Vein endothelial cell (primary cell): Measurements from ENCODE around the gene LCE1B. TPM values are rescaled to one million over a fixed set of nuclear protein-coding genes. Genes with fewer than 3 reads are reported as not detected.

Experiments
- total RNA-seq: library from RNA; depleted of rRNA; stranded (reverse); fragments of >200 nt; gene quantifications from 2 replicates; pipeline ENCODE4 v1.2.3, GENCODE V29; 2012

LCE1B gene
- total RNA-seq: not detected in 2 replicates

GRCh38 chr1:152811671-152812070, at the start of gene LCE1B:
Gene LCE1B, plus strand, starts transcription at chr1:152811971. Its CDS starts 476 bp downstream, at chr1:152812447.

GRCh38 chr1:152774875-152775274, 36.9 kb upstream of the LCE1B start, which contains the start of gene LCE1F:
Gene LCE1F, plus strand, starts transcription at chr1:152775140. Its CDS starts 1,232 bp downstream, at chr1:152776372.

GRCh38 chr1:152786077-152786476, 25.7 kb upstream of the LCE1B start, which contains the start of gene LCE1E:
Gene LCE1E, plus strand, starts transcription at chr1:152786257. Its CDS starts 1,043 bp downstream, at chr1:152787300.

GRCh38 chr1:152796421-152796820, 15.3 kb upstream of the LCE1B start, which contains the start of gene LCE1D:
Gene LCE1D, plus strand, starts transcription at chr1:152796721. Its CDS starts 1,074 bp downstream, at chr1:152797795.

GRCh38 chr1:152806576-152806975, 5.2 kb upstream of the LCE1B start, which contains the start of gene LCE1C:
Gene LCE1C, minus strand, starts transcription at chr1:152806651. Its CDS starts 1,173 bp downstream, at chr1:152805478.

GRCh38 chr1:152827173-152827572, 15.4 kb downstream of the LCE1B start, which contains the start of gene LCE1A:
Gene LCE1A, plus strand, starts transcription at chr1:152827473. Its CDS starts 0 bp downstream, at chr1:152827473.

GRCh38 chr1:152842556-152842955, 30.8 kb downstream of the LCE1B start, which contains the start of gene LCE6A:
Gene LCE6A, plus strand, starts transcription at chr1:152842856. Its CDS starts 665 bp downstream, at chr1:152843521.

GRCh38 chr1:152859696-152860095, 47.9 kb downstream of the LCE1B start, which contains the start of gene LCE7A:
Gene LCE7A, plus strand, starts transcription at chr1:152859996. Its CDS starts 702 bp downstream, at chr1:152860698.

Other genes with a start within 250 kb of the LCE1B start
- not detected in 2 replicates for gene LCE3E, start 245.2 kb upstream of the LCE1B start, total RNA-seq
- gene LCE3D, start 231.5 kb upstream of the LCE1B start, total RNA-seq: not detected in 2 replicates
- not detected in 2 replicates for gene LCE3C, start 211.7 kb upstream of the LCE1B start, total RNA-seq
- not detected in 2 replicates for gene LCE3B, start 198.2 kb upstream of the LCE1B start, total RNA-seq
- gene LCE3A, start 188.9 kb upstream of the LCE1B start, total RNA-seq: not detected in 2 replicates
- gene LCE2D, start 148.6 kb upstream of the LCE1B start, total RNA-seq: not detected in 2 replicates
- gene LCE2C, start 136.7 kb upstream of the LCE1B start, total RNA-seq: not detected in 2 replicates
- gene LCE2B, start 125.8 kb upstream of the LCE1B start, total RNA-seq: not detected in 2 replicates
- gene LCE2A, start 113.6 kb upstream of the LCE1B start, total RNA-seq: not detected in 2 replicates
- gene LCE4A, start 103.8 kb upstream of the LCE1B start, total RNA-seq: not detected in 2 replicates
- gene KPRP, start 53.9 kb upstream of the LCE1B start, total RNA-seq: not detected in 2 replicates
- gene LCE1F, start 36.8 kb upstream of the LCE1B start, total RNA-seq: not detected in 2 replicates
- gene LCE1E, start 25.7 kb upstream of the LCE1B start, total RNA-seq: not detected in 2 replicates
- gene LCE1D, start 15.2 kb upstream of the LCE1B start, total RNA-seq: not detected in 2 replicates
- not detected in 2 replicates for gene LCE1C, start 5.3 kb upstream of the LCE1B start, total RNA-seq
- gene LCE1A, start 15.5 kb downstream of the LCE1B start, total RNA-seq: not detected in 2 replicates
- gene LCE6A, start 30.9 kb downstream of the LCE1B start, total RNA-seq: not detected in 2 replicates
- not detected in 2 replicates for gene LCE7A, start 48.0 kb downstream of the LCE1B start, total RNA-seq
- gene SMCP, start 66.4 kb downstream of the LCE1B start, total RNA-seq: not detected in 2 replicates
- gene IVL, start 96.6 kb downstream of the LCE1B start, total RNA-seq: not detected in 2 replicates
- not detected in 2 replicates for gene SPRR5, start 135.2 kb downstream of the LCE1B start, total RNA-seq
- not detected in 2 replicates for gene SPRR4, start 158.7 kb downstream of the LCE1B start, total RNA-seq
- not detected in 2 replicates for gene SPRR1A, start 172.1 kb downstream of the LCE1B start, total RNA-seq
- not detected in 2 replicates for gene SPRR3, start 189.8 kb downstream of the LCE1B start, total RNA-seq
- gene SPRR1B, start 219.2 kb downstream of the LCE1B start, total RNA-seq: not detected in 2 replicates
- not detected in 2 replicates for gene SPRR2D, start 229.1 kb downstream of the LCE1B start, total RNA-seq
- not detected in 2 replicates for gene SPRR2A, start 245.5 kb downstream of the LCE1B start, total RNA-seq